Heart right ventricle (tissue), 16 donors: ENCODE measurements around the gene TTC8. TPM values are rescaled to one million over a fixed set of nuclear protein-coding genes. Genes with fewer than 3 reads are reported as not detected.

ENCODE experiments used
- ATAC-seq, 8 donors: fragments of 200-7000 bp; cut with Tn5 transposase; one replicate each; pipeline ENCODE4 v1.9.1; 2020; ENCODE audit warnings: mild to moderate bottlenecking in 8 of 8, moderate library complexity in 8 of 8, moderate number of reproducible peaks in 1 of 8
- DNase-seq, 2 donors: peaks; one replicate each; pipeline ENCODE4 v3.0.0-alpha.2; 2020
- H3K27ac ChIP-seq, 10 donors: fragments of 200-600 bp; sonication (generic) in 2 of 10; one replicate each; pipeline versions ENCODE4 v1.5.0 to v1.8.0; 2020 to 2022; ENCODE audit warnings: mild to moderate bottlenecking in 3 of 10
- H3K27me3 ChIP-seq, 7 donors: fragments of 200-600 bp; one replicate each; pipeline ENCODE4 v1.8.0; 2021 to 2022; ENCODE audit warnings: mild to moderate bottlenecking in 2 of 7
- H3K36me3 ChIP-seq, 9 donors: fragments of 200-600 bp; sonication (generic) in 1 of 9; one replicate each; pipeline versions ENCODE4 v1.5.0 to v1.8.0; 2020 to 2022; ENCODE audit warnings: mild to moderate bottlenecking in 2 of 9
- H3K4me1 ChIP-seq, 9 donors: fragments of 200-600 bp; sonication (generic) in 1 of 9; one replicate each; pipeline versions ENCODE4 v1.5.0 to v1.8.0; 2020 to 2022; ENCODE audit warnings: mild to moderate bottlenecking in 4 of 9
- H3K4me3 ChIP-seq, 10 donors: fragments of 200-600 bp; sonication (generic) in 2 of 10; one replicate each; pipeline versions ENCODE4 v1.5.0 to v1.8.0; 2020 to 2022; ENCODE audit warnings: mild to moderate bottlenecking in 7 of 10, moderate library complexity in 2 of 10
- H3K9me3 ChIP-seq, 11 donors: fragments of 200-600 bp in 10 of 11; sonication (generic) in 2 of 11; one replicate each; pipeline versions ENCODE4 v1.5.0 to v1.8.0; 2013 to 2022; ENCODE audit warnings: mild to moderate bottlenecking in 2 of 11, control low read depth in 1 of 11, moderate library complexity in 1 of 11
- CTCF ChIP-seq, 9 donors: fragments of 200-600 bp; sonication (generic) in 2 of 9; IDR thresholded peaks; one replicate each; pipeline versions ENCODE4 v1.5.0 to v1.8.0; 2021 to 2022; ENCODE audit warnings: antibody characterized with exemption in 9 of 9, mild to moderate bottlenecking in 5 of 9, moderate library complexity in 1 of 9
- WGBS, 2 donors: extraction: QIAGEN DNeasy Blood & Tissue Kit; methylation state at CpG; one replicate each; pipeline ENCODE4 v1.1.7; 2013; ENCODE audit warnings: inconsistent platforms in 1 of 2; 5-methylcytosine and 5-hydroxymethylcytosine counted together
- intact Hi-C, 10 donors: fragments of 100-400 bp; cut with DNase I; formaldehyde crosslinking; loops; one replicate each; pipeline versions ENCODE4 v1.11.1 to v1.14.2; 2022
- polyA plus RNA-seq, 2 donors: library from polyadenylated mRNA; stranded (reverse); fragments of 200-250 nt; gene quantifications; one replicate each; pipeline ENCODE4 v1.2.3, GENCODE V29; 2013
- total RNA-seq, 10 donors: library from RNA; stranded (reverse); fragmentation: NEBNext Ultra II Directional in 3 of 10; extraction: Animal tissue kit (Norgen Biotek cat#: 25700) in 3 of 10; gene quantifications; one replicate each; pipeline versions ENCODE4 v1.2.1 to v1.2.4, GENCODE V29; 2021 to 2023
- donor health status: Arrhythmogenic right ventricular cardiomyopathy.
- donor health status: ischemic (EF 13 %, LVEDD 7.1; RV severe dilation, severe dysfunction).
- donor health status: healthy with polysubstance abuse.
- donor health status: DM: no; HTN: yes; CAD: no.
- donor health status: DM: no; HTN: no; CAD: no.
- donor health status: ischemic (EF 25% LVEDD 6.9; RV normal size, moderate dysfunction).
- donor health status: ischemic (EF 25% LVEDD 5.7; RV mildly dilated, moderate dysfunction).
- donor health status: healthy.
- donor health status: DM: yes; HTN: yes; CAD: no.
- donor health status: Ischemic cardiomyopathy.
- donor health status: ischemic (EF 35%, LVEDD 5.7; RV mildly dilated, moderate dysfunction).
- donor health status: nonischemic (EF 11% LVEDD 7.7; RV severe dilation, severe dysfunction).
- donor health status: DM: yes; HTN: yes; CAD: no.
- donor health status: PGD.
- donor health status: ischemic (EF 29% LVEDD 5.4; RV normal size, mild dysfunction).
- donor health status: nonischemic (EF 23%, LVEDD 6.1; RV moderate dilation, normal function).

Gene TTC8
- total and polyA plus RNA-seq, 12 donors: 3.8 to 16.0 (median 11.9) TPM

DNA sequence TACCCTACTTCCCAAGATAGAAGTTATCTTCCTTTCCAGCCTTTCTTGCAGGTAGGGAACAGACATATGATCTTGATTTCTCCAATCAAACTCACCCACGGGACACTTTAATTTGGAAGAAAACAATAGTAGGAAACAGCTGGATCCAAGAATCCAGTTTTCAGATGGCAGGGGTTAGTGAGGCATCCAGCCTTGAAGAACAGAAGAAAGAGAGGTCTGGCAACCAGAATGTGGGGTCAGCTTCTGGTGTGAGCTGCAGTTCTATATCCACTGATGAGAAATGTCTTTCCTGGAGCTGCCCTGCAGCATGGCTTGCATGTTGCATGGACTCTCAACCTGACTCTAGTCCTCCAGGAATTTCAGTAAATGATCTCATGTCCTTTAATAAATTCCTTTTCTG lies 83.8 kb downstream of the TTC8 start:
- Histone ChIP-seq H3K4me1 (no peaks in the 10 kb centered on the region), H3K36me3 (no peaks in the 10 kb centered on the region), H3K9me3 (peaks cover 0 to 17% (median 0%) of the 10 kb centered on the region in 11 donors), H3K27ac (no peak overlapping the region), H3K27me3 (no peaks in the 10 kb centered on the region), H3K4me3 (no peak overlapping the region)
- WGBS, 2 donors: 59 to 74% methylated on average over 1 of the region's 1 CpG
- intact Hi-C loops: no loop called here
- ATAC-seq: no peak
- DNase-seq: no peak
- no peak for TF ChIP-seq CTCF (IDR thresholded peaks at IDR 0.05)

GRCh38 chr14:88910386-88910785 lies 85.9 kb downstream of the TTC8 start:
- 87 to 92% methylated on average over 6 of the region's 6 CpGs for WGBS, 2 donors

GRCh38 chr14:88911809-88912208 lies 87.4 kb downstream of the TTC8 start:
- DNase-seq (no peak), ATAC-seq (no peak)
- H3K4me1 ChIP-seq: no peaks in the 10 kb centered on the region
- WGBS, 2 donors: 83 to 87% methylated on average over 4 of the region's 4 CpGs
- peaks cover 0 to 28% (median 0%) of the 10 kb centered on the region in 11 donors for H3K9me3 ChIP-seq
- no peak overlapping the region for H3K4me3 ChIP-seq
- H3K27me3 ChIP-seq: peaks cover 0 to 4% (median 0%) of the 10 kb centered on the region in 7 donors
- intact Hi-C loops: no loop called here
- TF ChIP-seq CTCF (IDR thresholded peaks at IDR 0.05): no peak
- H3K27ac ChIP-seq: no peak overlapping the region
- no peaks in the 10 kb centered on the region for H3K36me3 ChIP-seq

More at GRCh38 chr14:88910386-88910785, 85.9 kb downstream of the TTC8 start:
- Histone ChIP-seq H3K9me3 (peaks cover 0 to 18% (median 0%) of the 10 kb centered on the region in 11 donors), H3K4me1 (no peaks in the 10 kb centered on the region), H3K4me3 (no peak overlapping the region), H3K27me3 (peaks cover 0 to 4% (median 0%) of the 10 kb centered on the region in 7 donors), H3K36me3 (no peaks in the 10 kb centered on the region), H3K27ac (no peak overlapping the region)
- no peak for TF ChIP-seq CTCF (IDR thresholded peaks at IDR 0.05)
- ATAC-seq (no peak), DNase-seq (no peak)
- intact Hi-C loops: no loop called here

DNA sequence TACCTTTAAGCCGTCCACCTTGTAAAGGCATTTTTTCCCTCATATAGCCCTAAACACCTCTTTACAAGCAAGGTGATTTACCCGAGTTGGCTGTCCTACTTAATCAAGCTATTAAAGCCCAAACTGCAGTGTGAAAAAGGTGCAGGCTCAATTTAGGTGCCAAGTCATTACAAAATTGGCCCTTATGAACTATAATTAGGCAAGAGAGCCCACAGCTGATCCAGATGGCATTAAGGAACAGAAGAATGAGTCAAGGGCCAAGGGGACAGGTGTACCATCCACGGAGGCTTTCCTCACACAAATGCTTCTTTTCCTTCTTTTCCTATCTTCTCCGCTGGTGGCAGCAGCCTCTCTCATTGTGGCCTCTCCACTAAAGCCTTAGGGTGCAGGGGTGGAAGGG lies 90.5 kb downstream of the TTC8 start:
- H3K4me3 ChIP-seq: no peak overlapping the region
- no peaks in the 10 kb centered on the region for H3K36me3 ChIP-seq
- no peak for TF ChIP-seq CTCF (IDR thresholded peaks at IDR 0.05)
- WGBS, 2 donors: 74 to 76% methylated on average over 4 of the region's 4 CpGs
- H3K27me3 ChIP-seq: peaks cover 0 to 4% (median 0%) of the 10 kb centered on the region in 7 donors
- no peak for DNase-seq
- H3K9me3 ChIP-seq: peaks cover 0 to 12% (median 0%) of the 10 kb centered on the region in 11 donors
- H3K4me1 ChIP-seq: no peaks in the 10 kb centered on the region
- no peak for ATAC-seq
- no peak overlapping the region for H3K27ac ChIP-seq
- intact Hi-C loops: no loop called here
